Subcutaneous abdominal adipose tissue (tissue), 5 donors: ENCODE measurements around the gene DDOST.

Experiments used
- H3K27ac ChIP-seq: one replicate; pipeline ENCODE4 v1.7.0; 2013; ENCODE audit warnings: low read depth, mild to moderate bottlenecking, inconsistent platforms, low read length, moderate library complexity
- H3K27me3 ChIP-seq, 5 donors: one replicate each; pipeline ENCODE4 v1.7.0; 2013; ENCODE audit warnings: low read length in 5 of 5, inconsistent platforms in 1 of 5; ENCODE audit not compliant: control insufficient read depth in 5 of 5, insufficient read depth in 4 of 5
- H3K36me3 ChIP-seq, 5 donors: one replicate each; pipeline ENCODE4 v1.7.0; 2013; ENCODE audit warnings: low read length in 5 of 5; ENCODE audit not compliant: control insufficient read depth in 5 of 5, insufficient read depth in 5 of 5
- H3K4me1 ChIP-seq, 5 donors: one replicate each; pipeline ENCODE4 v1.7.0; 2013; ENCODE audit warnings: low read length in 5 of 5, mild to moderate bottlenecking in 3 of 5, moderate library complexity in 1 of 5; ENCODE audit not compliant: control insufficient read depth in 5 of 5, insufficient read depth in 5 of 5
- H3K4me3 ChIP-seq, 5 donors: one replicate each; pipeline ENCODE4 v1.7.0; 2013; ENCODE audit warnings: low read length in 5 of 5, low read depth in 1 of 5
- H3K9ac ChIP-seq, 5 donors: one replicate each; pipeline ENCODE4 v1.7.0; 2013; ENCODE audit warnings: low read length in 5 of 5, mild to moderate bottlenecking in 4 of 5, moderate library complexity in 3 of 5
- H3K9me3 ChIP-seq, 5 donors: one replicate each; pipeline ENCODE4 v1.7.0; 2013; ENCODE audit warnings: low read length in 5 of 5; ENCODE audit not compliant: control insufficient read depth in 5 of 5
- donor health status: healthy.
- donor health status: healthy.
- donor health status: healthy.
- donor health status: healthy.
- donor health status: healthy.

The DDOST gene

DNA sequence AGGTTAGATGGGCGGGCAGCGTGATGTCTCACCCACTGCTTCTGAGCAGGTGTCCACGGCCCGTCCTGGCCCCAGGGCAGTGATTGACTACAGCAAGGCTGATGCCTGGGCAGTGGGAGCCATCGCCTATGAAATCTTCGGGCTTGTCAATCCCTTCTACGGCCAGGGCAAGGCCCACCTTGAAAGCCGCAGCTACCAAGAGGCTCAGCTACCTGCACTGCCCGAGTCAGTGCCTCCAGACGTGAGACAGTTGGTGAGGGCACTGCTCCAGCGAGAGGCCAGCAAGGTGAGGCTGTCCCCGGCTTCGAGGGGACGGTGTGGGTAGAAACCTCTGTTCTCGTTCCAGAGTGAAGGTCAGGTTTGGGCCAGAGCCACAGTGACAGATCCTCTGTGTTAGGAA is 12.2 kb downstream of the DDOST start:
- Histone ChIP-seq H3K27me3 (no peaks in the 10 kb centered on the region), H3K9me3 (no peaks in the 10 kb centered on the region), H3K4me1 (peaks cover 0 to 1% (median 0%) of the 10 kb centered on the region in 5 donors), H3K27ac (no peak overlapping the region), H3K9ac (no peak overlapping the region), H3K4me3 (no peak overlapping the region), H3K36me3 (peaks cover 12 to 88% (median 79%) of the 10 kb centered on the region in 5 donors)

- peaks cover 14 to 87% (median 77%) of the 10 kb centered on the region in 5 donors for H3K36me3 ChIP-seq
- no peaks in the 10 kb centered on the region for H3K4me1 ChIP-seq
- no peak overlapping the region for H3K27ac ChIP-seq
- no peaks in the 10 kb centered on the region for H3K27me3 ChIP-seq
- H3K9ac ChIP-seq = no peak overlapping the region
- H3K4me3 ChIP-seq = no peak overlapping the region
- no peaks in the 10 kb centered on the region for H3K9me3 ChIP-seq
Measured at GRCh38 chr1:20648438-20648837, 12.7 kb downstream of the DDOST start.

DNA sequence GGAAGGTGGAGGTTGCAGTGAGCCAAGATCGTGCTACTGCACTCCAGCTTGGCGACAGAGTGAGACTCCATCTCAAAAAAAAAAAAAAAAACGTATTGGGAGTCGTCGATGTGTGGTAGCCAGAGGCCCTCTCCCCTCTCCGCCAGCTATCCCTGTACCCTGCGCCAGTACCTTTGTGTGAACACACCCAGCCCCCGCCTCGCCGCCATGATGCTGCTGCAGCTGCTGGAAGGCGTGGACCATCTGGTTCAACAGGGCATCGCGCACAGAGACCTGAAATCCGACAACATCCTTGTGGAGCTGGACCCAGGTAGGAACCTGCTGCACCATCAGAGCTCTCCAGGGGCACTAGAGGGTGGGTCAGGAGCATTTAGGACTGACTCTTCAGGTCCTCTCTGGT is 15.8 kb downstream of the DDOST start:
- no peaks in the 10 kb centered on the region for H3K9me3 ChIP-seq
- H3K36me3 ChIP-seq = peaks cover 15 to 89% (median 77%) of the 10 kb centered on the region in 5 donors
- H3K9ac ChIP-seq = no peak overlapping the region
- H3K27ac ChIP-seq = no peak overlapping the region
- no peak overlapping the region for H3K4me3 ChIP-seq
- no peaks in the 10 kb centered on the region for H3K4me1 ChIP-seq
- H3K27me3 ChIP-seq = no peaks in the 10 kb centered on the region

DNA sequence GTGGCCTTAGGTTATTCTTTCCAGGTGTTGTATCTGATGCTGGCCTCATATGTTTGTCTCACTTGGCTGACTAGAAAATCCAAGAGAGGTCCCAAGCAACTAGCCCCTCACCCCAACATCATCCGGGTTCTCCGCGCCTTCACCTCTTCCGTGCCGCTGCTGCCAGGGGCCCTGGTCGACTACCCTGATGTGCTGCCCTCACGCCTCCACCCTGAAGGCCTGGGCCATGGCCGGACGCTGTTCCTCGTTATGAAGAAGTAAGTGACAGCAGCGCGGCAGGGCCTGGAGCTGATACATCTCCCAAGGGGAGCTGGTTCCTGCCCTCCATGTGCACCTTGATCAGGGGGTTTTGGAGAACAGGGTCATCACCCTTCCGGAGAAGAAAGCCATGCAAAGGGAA is 16.8 kb downstream of the DDOST start:
- no peak overlapping the region for H3K4me3 ChIP-seq
- H3K9ac ChIP-seq = no peak overlapping the region
- H3K27me3 ChIP-seq = no peaks in the 10 kb centered on the region
- H3K27ac ChIP-seq = no peak overlapping the region
- no peaks in the 10 kb centered on the region for H3K4me1 ChIP-seq
- H3K9me3 ChIP-seq = no peaks in the 10 kb centered on the region
- H3K36me3 ChIP-seq = peaks cover 11 to 87% (median 76%) of the 10 kb centered on the region in 5 donors

DNA sequence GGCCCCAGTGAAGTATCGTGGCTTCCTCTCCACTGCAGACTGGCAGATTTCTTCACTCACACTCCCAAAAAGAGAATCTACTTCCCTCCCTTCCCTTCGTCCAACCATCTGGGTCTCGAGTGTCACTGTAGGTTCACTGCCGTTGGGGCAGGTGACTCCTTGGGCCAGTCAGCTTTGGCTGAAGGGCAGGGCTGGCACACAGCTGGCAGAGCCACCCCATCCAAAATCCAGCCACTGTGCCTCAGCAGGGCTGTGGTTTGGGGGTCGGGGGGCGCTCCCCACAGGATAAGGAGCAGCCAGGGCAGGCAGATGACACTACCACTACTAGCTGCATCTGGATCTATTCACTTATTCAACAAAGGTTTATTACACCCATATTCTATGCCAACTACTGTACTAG is 18.1 kb downstream of the DDOST start:
- no peak overlapping the region for H3K9ac ChIP-seq
- no peaks in the 10 kb centered on the region for H3K27me3 ChIP-seq
- H3K9me3 ChIP-seq = no peaks in the 10 kb centered on the region
- no peak overlapping the region for H3K4me3 ChIP-seq
- peaks cover 11 to 87% (median 76%) of the 10 kb centered on the region in 5 donors for H3K36me3 ChIP-seq
- no peaks in the 10 kb centered on the region for H3K4me1 ChIP-seq
- no peak overlapping the region for H3K27ac ChIP-seq

DNA sequence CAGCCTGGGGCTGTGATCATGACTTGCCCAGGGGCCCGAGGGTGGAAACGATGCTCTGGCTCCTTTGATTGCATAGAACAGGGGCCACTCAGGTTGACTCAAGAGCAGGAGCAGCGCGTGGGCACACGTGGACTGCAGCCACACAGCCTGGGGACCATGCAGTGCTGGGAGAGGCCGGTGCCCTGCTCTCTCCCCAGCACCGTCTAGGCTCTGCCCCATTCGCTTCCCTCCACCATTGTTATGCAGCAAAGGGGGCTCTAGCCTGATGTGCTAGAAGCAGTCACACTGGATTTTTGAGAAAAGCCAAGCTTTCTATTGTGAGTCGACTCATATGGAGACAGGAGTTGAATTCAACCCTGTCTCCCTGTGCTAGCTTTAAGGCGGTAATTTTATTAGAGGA is 19.2 kb downstream of the DDOST start:
- H3K27ac ChIP-seq = no peak overlapping the region
- no peaks in the 10 kb centered on the region for H3K9me3 ChIP-seq
- no peak overlapping the region for H3K9ac ChIP-seq
- H3K4me3 ChIP-seq = no peak overlapping the region
- H3K4me1 ChIP-seq = no peaks in the 10 kb centered on the region
- no peaks in the 10 kb centered on the region for H3K27me3 ChIP-seq
- peaks cover 11 to 91% (median 82%) of the 10 kb centered on the region in 5 donors for H3K36me3 ChIP-seq

- Histone ChIP-seq H3K36me3 (peaks cover 11 to 86% (median 79%) of the 10 kb centered on the region in 5 donors), H3K4me3 (no peak overlapping the region), H3K27ac (no peak overlapping the region), H3K27me3 (no peaks in the 10 kb centered on the region), H3K4me1 (peaks cover 0 to 4% (median 0%) of the 10 kb centered on the region in 5 donors), H3K9ac (no peak overlapping the region), H3K9me3 (no peaks in the 10 kb centered on the region)
Measured at GRCh38 chr1:20640183-20640597, 21.0 kb downstream of the DDOST start.

GRCh38 chr1:20636785-20637347 is 24.3 kb downstream of the DDOST start:
- H3K4me3 ChIP-seq = no peak overlapping the region
- peaks cover 0 to 24% (median 21%) of the 10 kb centered on the region in 5 donors for H3K4me1 ChIP-seq
- no peaks in the 10 kb centered on the region for H3K9me3 ChIP-seq
- H3K9ac ChIP-seq = peak overlapping the region in 1 of 5 donors; percentile 30
- H3K36me3 ChIP-seq = peaks cover 3 to 53% (median 49%) of the 10 kb centered on the region in 5 donors
- H3K27ac ChIP-seq = no peak overlapping the region
- no peaks in the 10 kb centered on the region for H3K27me3 ChIP-seq

- H3K36me3 ChIP-seq = peaks cover 0 to 32% (median 28%) of the 10 kb centered on the region in 5 donors
- H3K27ac ChIP-seq = peak overlapping the region; percentile 86
Measured at GRCh38 chr1:20634594-20635084, 26.5 kb downstream of the DDOST start.

GRCh38 chr1:20634065-20634593 is 27.0 kb downstream of the DDOST start:
- H3K9ac ChIP-seq = peak overlapping the region; percentile 57 to 89 (median 73)
- H3K4me1 ChIP-seq = peaks cover 0 to 24% (median 21%) of the 10 kb centered on the region in 5 donors
- no peaks in the 10 kb centered on the region for H3K27me3 ChIP-seq
- no peaks in the 10 kb centered on the region for H3K9me3 ChIP-seq
- peak overlapping the region; percentile 73 to 93 (median 90) for H3K4me3 ChIP-seq
- peaks cover 0 to 27% (median 23%) of the 10 kb centered on the region in 5 donors for H3K36me3 ChIP-seq
- H3K27ac ChIP-seq = peak overlapping the region; percentile 86

More at GRCh38 chr1:20634594-20635084, 26.5 kb downstream of the DDOST start:
- no peaks in the 10 kb centered on the region for H3K27me3 ChIP-seq
- H3K4me1 ChIP-seq = peaks cover 0 to 24% (median 21%) of the 10 kb centered on the region in 5 donors
- H3K9ac ChIP-seq = peak overlapping the region; percentile 57 to 89 (median 73)
- H3K4me3 ChIP-seq = peak overlapping the region; percentile 73 to 93 (median 90)
- no peaks in the 10 kb centered on the region for H3K9me3 ChIP-seq
